HUES48 (cell line): ENCODE data around the gene EPS8L3.
"Not testable (repeated sequence)": the region's sequence is repeated elsewhere in the genome, so short reads cannot be mapped to it uniquely, and the experiment has no call there.

Source experiments
- H3K27ac ChIP-seq: one replicate; pipeline ENCODE4 v1.7.0; 2013; ENCODE audit warnings: low read depth, low read length, inconsistent platforms
- H3K27me3 ChIP-seq: 2 replicates; pipeline ENCODE4 v1.6.1; 2013; ENCODE audit warnings: mild to moderate bottlenecking, low read length; ENCODE audit not compliant: control insufficient read depth, insufficient read depth
- H3K36me3 ChIP-seq: 2 replicates; pipeline ENCODE4 v1.6.1; 2013; ENCODE audit warnings: low read length; ENCODE audit not compliant: control insufficient read depth, insufficient read depth
- H3K4me1 ChIP-seq: 2 replicates; pipeline ENCODE4 v1.6.1; 2013; ENCODE audit warnings: mild to moderate bottlenecking, low read length; ENCODE audit not compliant: control insufficient read depth, insufficient read depth
- H3K4me3 ChIP-seq: 2 replicates; pipeline ENCODE4 v1.5.1; 2013; ENCODE audit warnings: mild to moderate bottlenecking, low read depth, low read length
- H3K9ac ChIP-seq: 2 replicates; pipeline ENCODE4 v1.6.1; 2013; ENCODE audit warnings: mild to moderate bottlenecking, low read depth, low read length, moderate library complexity
- H3K9me3 ChIP-seq: 2 replicates; pipeline ENCODE4 v1.6.1; 2013; ENCODE audit warnings: low read length; ENCODE audit not compliant: control insufficient read depth, insufficient read depth

The EPS8L3 gene

DNA sequence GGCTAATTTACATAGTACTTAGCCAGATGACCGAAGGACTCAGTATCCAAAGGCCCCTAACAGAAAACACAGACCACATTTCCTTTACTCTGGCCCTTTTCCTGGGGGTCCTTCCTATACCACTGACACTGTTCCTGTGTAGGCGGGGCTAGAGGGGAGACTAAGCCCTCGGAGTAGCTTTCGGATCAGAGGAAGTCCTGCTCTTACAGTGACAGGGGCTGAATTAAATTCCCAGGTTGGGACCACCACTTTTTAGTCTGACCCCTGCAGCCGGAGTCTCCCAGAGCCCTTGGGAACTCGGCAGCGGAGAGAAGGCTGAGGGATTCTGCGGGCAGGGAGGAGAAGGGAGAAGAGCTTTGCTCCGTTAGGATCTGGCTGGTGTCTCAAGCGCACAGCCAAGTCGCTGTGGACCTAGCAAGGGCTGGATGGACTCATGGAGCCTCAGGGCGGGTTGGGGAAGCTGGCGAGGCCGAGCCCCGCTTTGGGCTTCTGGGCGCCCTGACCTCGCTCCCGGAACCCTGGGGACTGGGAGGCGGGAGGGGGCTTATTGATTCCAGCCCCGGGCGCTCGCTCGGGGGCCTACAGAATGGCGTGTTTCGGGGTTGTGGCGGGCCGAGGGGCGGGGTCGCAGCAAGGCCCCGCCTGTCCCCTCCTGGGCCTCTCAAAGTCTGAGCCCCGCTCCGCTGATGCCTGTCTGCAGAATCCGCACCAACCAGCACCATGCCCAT is 52.0 kb downstream of the EPS8L3 start, which contains the start of gene GSTM5:
TSS of gene GSTM5 (plus strand) at position 659 of the 728 bp plus-strand sequence. CDS start at position 721, 62 bp downstream.
- not testable (repeated sequence) for H3K4me3 ChIP-seq

DNA sequence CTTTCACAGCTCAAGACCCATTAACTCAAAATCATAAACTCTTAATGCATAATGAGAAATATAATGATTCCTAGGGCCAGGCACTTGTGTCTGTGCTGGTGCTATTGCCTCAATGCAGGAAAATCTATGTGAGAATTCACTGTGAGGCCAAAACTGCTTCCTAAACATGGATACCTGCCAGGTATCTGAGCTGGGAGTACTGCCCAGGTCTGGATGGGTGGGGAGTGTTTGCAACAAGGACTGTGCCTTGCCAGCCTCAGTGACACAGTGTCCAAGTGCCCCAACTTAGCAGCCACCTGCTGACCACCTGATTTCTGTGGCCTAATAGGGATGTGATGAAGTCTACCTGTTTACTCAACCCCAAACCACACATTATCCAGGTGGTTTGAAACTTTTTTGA is 53.9 kb downstream of the EPS8L3 start:
- H3K27ac ChIP-seq, H3K9me3 ChIP-seq, H3K9ac ChIP-seq, H3K36me3 ChIP-seq, H3K27me3 ChIP-seq, H3K4me3 ChIP-seq, H3K4me1 ChIP-seq: not testable (repeated sequence)

More for the DNA sequence above, 52.0 kb downstream of the EPS8L3 start, which contains the start of gene GSTM5:
- H3K9ac ChIP-seq, H3K4me1 ChIP-seq, H3K9me3 ChIP-seq, H3K27me3 ChIP-seq, H3K36me3 ChIP-seq, H3K27ac ChIP-seq: not testable (repeated sequence)

DNA sequence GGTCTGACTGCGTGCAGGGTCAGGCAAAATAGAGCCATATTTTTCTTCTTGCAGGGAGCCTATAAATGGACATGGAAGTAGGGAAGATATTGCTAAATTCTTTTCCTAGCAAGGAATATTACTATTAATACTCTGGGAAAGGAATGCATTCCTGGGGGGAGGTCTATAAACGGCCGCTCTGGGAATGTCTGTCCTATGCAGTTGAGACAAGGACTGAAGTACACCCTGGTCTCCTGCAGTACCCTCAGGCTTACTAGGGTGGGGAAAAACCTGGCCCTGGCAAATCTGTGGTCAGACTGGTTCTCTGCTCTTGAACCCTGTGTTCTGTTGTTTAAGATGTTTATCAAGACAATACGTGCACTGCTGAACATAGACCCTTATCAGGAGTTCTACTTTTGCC is 54.8 kb downstream of the EPS8L3 start:
- not testable (repeated sequence) for H3K27ac ChIP-seq, H3K4me3 ChIP-seq, H3K36me3 ChIP-seq, H3K4me1 ChIP-seq, H3K27me3 ChIP-seq, H3K9ac ChIP-seq, H3K9me3 ChIP-seq

DNA sequence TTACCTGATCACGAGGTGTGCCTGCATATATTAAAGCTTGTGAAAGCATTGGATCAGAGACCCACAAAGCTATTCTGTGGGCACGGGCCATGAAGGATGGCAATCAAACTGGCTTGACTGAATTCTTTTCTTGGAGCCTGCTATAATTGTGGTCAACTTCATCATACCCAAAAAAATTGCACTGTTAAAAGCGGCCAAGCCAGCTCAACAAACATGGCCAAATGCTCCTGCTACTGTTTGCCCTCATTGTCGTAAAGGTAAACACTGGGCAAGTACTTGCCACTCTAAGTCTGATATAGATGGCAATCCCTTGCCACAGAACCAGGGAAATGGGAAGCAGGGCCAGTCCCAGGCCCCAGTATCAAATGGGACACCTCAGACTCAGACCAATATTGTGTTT is 58.3 kb downstream of the EPS8L3 start:
- Histone ChIP-seq H3K36me3 (no peaks in the 10 kb centered on the region), H3K4me3 (no peak overlapping the region), H3K27me3 (no peaks in the 10 kb centered on the region), H3K9me3 (peaks cover 3% of the 10 kb centered on the region; the same call in 1 of the 2 replicates), H3K9ac (no peak overlapping the region), H3K4me1 (no peaks in the 10 kb centered on the region), H3K27ac (no peak overlapping the region)

DNA sequence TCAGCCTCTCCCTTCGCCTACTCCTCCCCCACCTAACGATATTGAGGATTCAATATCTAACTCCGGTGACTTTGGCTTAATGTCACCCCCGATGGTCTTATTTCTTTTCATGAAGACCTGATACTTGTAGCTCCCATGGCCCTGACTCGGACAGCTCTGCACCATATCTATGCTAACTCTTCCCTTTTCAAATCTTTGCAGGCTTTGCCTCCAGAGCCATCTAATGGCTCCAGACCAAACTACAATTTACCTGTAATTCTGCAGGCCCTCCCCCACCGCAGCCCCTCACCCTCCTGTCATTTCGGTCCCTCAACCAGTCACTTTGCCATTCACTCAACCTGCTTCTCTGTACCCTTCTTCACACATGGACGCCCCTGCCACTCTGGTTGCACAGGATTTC is 59.5 kb downstream of the EPS8L3 start:
- no peaks in the 10 kb centered on the region for H3K36me3 ChIP-seq
- H3K4me1 ChIP-seq = no peaks in the 10 kb centered on the region
- peaks cover 3% of the 10 kb centered on the region; the same call in 1 of the 2 replicates for H3K9me3 ChIP-seq
- no peak overlapping the region for H3K9ac ChIP-seq
- H3K27me3 ChIP-seq = no peaks in the 10 kb centered on the region
- H3K27ac ChIP-seq = no peak overlapping the region
- H3K4me3 ChIP-seq = no peak overlapping the region

DNA sequence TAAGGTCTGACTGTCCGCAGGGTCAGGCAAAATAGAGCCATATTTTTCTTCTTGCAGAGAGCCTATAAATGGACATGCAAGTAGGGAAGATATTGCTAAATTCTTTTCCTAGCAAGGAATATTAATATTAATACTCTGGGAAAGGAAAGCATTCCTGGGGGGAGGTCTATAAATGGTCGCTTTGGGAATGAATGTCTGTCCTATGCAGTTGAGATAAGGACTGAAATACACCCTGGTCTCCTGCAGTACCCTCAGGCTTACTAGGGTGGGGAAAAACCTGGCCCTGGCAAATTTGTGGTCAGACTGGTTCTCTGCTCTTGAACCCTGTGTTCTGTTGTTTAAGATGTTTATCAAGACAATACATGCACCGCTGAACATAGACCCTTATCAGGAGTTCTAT is 60.8 kb downstream of the EPS8L3 start:
- not testable (repeated sequence) for H3K27ac ChIP-seq, H3K36me3 ChIP-seq, H3K4me1 ChIP-seq, H3K9me3 ChIP-seq, H3K4me3 ChIP-seq, H3K9ac ChIP-seq, H3K27me3 ChIP-seq
